HG02840 (cell line): ENCODE results near the gene FYB1.

Experiments
- ATAC-seq: cut with Tn5 transposase; IDR thresholded peaks from one replicate; pipeline ENCODE4 v1.9.1; 2021; ENCODE audit warnings: mild to moderate bottlenecking, moderate library complexity, moderate number of reproducible peaks; ENCODE audit not compliant: unreplicated experiment, low FRiP score

Gene FYB1

DNA sequence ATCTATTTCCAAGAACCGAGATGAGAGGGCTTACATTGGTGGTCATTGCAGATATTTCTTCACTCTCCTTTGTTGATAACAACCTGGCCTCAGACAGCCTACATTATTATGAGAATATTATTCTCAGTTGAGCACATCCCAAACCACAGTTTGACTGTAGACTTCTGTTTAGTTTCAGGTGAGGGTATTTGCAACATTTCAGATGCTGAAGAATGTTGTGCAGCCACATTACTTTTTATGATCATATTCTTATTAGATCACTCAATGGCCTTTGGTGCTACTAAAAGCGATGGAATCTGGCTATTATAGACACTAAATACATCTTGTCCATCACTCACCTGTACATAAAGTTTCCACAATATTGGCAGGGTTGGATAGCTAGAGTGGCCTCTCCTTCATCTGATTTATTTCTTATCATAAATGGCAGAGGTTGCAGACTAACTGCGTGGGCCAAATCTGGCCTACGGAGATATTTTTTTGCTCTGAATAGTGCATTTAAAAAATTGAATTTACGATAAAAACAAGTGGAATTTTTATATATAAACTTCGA, 119.0 kb downstream of the FYB1 start:
- no peak for ATAC-seq

DNA sequence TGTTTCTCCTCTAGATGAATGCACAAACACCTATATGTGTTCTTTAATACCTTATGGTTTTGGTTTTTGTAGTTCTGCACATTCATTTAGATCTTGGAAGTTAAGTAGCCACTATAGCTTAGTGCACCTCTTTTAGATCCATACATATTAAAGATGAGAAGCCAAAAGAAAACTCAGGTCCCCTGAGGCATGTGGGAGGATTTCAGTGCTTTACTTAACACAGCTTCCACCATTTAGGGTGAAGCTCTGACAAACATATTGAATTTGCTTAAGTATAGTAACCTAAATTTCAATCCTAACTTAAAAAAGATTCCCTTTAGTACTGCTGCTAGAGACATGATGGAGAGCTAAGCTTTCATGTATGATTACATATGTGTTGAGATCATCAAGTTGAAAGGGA, 119.5 kb downstream of the FYB1 start:
- no peak for ATAC-seq

GRCh38 chr5:39093352-39093751, 126.0 kb downstream of the FYB1 start:
- ATAC-seq: no peak

DNA sequence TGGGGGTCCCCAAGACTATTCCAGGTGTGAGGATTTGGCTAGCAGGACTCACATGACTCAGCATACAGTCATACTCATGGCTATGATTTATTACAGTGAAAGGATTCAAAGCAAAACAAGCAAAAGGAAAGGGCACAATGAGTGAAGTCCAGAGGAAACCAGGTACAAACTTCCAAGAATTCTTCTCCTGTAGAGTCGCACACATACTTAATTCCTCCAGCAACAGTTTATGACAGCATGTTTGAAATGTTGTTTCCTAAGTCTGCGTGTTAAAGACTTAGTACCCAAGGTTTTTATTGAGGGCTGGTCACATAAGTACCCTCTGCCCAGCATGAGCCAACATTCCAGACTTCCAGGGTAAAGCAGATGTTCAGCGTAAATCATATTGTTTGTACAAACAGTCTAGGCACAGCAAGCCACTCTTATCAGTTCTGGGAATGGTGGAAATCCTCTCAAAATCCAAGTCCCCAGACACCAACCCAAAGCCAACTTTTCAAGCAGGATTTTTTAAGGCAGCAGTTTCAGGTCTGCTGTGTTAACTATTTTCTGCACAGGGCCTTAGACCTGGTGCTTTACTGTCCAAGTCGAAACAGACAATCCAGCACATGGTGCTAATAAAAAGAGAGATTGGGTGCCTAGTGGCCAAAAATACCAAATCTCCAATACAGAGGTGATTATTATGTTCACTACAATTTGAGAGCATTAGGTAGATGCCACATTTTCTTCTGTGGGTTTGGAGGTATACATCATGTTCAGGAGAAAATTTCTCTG, 126.6 kb downstream of the FYB1 start:
- no peak for ATAC-seq

DNA sequence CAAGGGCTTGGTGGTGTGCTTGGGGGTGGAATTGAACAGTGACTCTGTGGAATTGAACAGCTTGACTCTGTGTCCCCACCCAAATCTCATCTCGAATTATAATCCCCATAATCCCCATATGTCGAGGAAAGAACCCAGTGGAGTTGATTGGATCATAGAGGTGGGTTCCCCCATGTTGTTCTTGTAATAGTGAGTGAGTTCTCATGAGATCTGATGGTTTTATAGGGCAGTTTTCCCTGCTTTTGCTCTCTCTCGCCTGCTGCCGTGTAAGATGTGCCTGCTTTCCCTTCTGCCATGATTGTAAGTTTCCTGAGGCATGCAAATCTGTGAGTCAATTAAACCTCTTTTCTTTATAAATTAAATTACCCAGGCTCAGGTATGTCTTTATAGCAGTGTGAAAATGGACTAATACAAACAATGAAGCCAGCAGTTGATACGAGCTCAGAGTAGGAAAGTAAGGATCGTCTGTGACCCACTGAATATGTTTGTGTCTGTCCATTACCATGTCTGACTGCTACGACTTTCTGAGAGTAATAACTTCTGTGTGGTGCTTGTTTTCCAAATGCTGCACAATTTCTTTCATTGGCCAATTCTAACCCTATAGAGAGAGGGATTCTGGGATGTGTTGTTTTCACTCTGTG, 127.3 kb downstream of the FYB1 start:
- no peak for ATAC-seq

DNA sequence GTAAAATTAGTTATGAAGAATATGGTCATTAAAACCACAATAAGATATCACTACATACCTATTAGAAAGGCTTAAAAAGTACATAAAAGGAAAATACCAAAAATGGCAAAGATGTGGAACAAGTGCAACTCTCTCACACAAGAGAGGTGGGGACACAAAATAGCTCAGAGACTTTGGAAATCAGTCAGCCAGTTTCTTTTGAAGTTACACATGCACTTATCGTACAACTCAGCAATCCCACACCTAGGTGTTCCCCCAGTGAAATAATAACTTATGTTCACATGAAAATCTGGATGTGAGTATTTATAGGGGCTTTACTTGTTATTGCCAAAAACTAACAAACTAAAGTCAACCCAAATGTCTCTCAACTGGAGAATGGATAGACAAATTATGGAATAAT, 135.4 kb downstream of the FYB1 start:
- ATAC-seq: no peak

GRCh38 chr5:39082995-39083394, 136.4 kb downstream of the FYB1 start:
- no peak for ATAC-seq

DNA sequence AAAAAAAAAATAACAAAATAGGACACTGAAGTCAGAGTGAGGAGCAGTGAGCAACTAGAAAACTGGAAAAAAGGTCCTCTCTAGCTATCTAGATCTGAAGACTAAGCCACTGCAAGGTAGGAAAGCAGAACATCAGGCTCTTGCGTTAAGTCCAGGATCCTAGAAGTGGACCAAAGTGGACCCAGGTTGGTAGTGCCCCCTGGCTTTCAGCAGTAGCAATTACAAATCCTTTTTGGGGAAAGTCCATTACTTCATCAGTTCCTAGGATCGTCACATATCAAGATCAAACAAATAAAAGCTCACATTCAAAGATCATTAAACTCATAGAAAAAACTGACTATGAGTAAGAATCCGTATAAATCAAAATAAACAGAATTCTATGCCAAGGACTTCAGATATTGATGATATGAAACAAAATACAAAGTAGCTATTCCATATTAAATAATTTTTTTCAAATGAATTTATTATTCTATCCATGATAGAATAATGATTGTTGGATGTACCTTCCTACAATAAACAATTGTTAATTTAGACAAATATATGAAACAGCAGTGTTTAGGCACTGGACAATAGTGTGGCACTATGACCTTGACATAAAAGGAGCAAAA, 138.7 kb downstream of the FYB1 start:
- no peak for ATAC-seq

GRCh38 chr5:39080168-39080567, 139.2 kb downstream of the FYB1 start:
- ATAC-seq: no peak

DNA sequence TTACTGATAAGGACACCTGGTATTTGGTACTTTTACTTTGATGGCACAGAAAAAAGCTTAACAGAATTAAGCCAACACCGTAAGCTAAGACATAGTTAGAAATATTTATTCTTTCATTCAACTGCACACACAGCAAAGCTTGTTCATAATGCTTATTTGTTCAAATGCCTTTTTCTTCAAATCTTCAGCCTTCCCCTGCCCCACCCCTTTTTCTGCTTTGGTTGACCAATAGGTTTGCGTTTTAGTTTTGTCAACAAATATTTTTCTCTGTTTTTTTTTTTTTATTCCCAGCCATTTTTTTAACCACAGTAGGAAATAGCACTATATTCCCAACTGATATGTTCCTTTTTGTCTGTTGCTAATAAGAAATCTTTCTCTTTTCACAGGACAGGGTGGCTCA, 140.2 kb downstream of the FYB1 start:
- no peak for ATAC-seq

GRCh38 chr5:39076757-39077728, 142.3 kb downstream of the FYB1 start:
- ATAC-seq: peak; percentile 17

DNA sequence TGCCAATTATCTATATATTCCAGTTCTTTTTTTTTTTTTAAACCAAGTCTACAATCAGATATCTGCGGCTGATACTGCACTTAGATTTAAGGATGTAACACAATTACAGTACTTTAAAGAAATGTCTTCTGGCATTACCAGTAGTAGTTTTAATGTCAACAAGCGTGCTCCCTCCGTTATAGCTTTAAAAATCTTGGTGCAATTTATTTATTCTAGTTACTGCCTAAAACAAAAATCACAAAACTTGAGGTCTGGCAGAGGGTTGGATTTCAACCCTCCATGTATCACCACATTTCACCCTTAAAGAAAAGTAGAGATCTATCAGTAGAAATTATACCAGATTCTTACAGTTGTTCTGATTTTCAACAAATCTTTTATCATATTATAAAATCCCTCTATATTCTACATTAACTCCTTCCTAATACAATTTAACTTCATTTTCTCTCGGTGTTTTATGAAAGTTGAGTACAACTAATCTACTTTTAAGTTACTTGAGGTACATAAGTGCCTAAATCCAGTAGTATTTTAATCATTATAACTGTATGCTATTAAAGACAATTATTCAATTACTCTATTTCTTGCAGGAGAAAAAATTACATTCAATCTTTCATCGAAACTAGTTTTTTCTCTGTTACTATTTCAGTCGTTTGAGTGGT, 143.1 kb downstream of the FYB1 start:
- ATAC-seq: no peak

DNA sequence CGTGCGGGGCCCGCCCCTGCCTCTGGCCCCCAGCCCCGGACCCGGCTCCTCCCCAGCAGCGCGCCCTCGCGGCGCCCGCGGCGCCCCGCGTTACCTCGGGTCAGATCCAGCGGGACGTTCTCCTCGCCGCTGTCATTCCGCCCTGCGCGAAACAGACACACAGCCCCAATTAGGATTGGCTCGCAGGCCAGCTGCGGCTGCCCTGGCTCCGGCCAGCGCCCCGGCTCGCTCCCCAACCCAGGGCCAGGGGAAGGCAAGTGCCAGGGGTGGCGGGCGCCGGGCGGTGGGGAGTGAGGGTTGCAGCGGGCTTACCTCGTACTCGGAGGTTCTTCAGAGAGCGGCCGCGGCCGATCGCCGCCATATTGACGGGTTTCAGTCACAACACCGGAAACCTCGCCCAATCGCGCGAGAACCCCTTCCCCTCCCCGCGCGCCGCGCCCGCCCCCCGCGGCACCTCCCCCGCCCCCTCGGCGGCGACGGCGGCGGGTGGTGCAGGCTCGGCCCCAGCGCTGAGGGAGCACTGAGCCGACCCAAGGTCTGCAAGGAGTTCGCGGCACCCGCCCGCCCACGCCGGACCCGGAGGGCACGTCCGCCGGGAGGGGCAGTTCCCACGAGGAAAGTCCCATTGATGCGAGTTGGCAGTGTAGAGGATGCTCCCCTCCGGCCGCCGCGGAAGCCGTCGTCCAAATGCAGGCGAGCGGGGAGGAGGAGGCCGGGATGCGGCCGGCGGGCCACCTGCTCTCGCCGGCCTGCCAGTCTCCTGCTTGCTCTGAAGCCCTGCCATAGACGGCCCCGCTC, 145.1 kb downstream of the FYB1 start, which contains the start of gene RICTOR:
Gene RICTOR (minus strand): TSS at position 383 of the 798 bp plus-strand sequence. CDS start 22 bp downstream, at position 361.
- peak; percentile 72 for ATAC-seq

GRCh38 chr5:39073767-39074016, 145.7 kb downstream of the FYB1 start:
- ATAC-seq: peak; percentile 29

GRCh38 chr5:39072925-39073766, 146.2 kb downstream of the FYB1 start:
- peak; percentile 35 for ATAC-seq

DNA sequence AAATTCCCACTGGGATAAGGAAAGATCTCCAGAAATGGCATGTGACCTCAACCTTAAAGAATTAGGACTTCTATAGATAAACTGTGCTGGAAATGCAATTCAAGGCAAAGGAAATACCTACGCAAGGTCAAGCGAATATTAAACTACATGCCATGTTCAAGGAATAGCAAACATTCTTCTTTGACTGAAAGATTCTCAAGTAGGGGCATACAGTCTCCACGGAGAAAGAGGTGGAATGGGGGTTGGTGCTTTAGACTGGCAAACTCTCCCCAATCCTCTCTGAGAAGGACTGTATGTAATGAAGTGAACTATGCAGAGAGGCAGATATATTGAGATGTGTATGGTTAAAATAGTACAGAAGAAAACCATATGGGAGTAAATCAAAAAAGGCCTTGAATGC, 151.3 kb downstream of the FYB1 start:
- no peak for ATAC-seq

DNA sequence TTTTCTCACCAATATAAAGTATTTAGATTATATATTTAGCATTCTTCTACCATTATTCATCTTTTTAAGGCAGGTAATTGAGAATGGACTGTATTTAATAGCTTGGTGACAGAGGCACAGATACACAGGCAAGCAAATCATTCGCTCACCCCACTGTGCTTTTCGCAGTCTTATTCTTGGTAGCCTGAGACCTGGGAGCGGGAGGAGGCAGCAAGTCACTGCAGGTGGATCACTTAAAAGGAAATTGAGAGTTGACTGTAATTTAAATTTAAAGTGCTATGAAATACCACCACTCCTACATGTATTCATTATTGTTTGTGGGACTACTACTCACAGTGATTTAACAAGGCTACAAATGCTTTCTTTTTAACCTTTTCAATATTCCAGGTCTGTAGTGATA, 154.9 kb downstream of the FYB1 start:
- no peak for ATAC-seq

- no peak for ATAC-seq
These were observed 156.3 kb downstream of the FYB1 start for GRCh38 chr5:39063037-39063436.
